HG02970 (cell line): ENCODE results near the gene UNC93A.
"Not testable (repeated sequence)": the region's sequence is repeated elsewhere in the genome, so short reads cannot be mapped to it uniquely, and the experiment has no call there.

Experiments
- ATAC-seq: cut with Tn5 transposase; IDR thresholded peaks from one replicate; pipeline ENCODE4 v1.9.1; 2021; ENCODE audit warnings: mild to moderate bottlenecking, moderate library complexity, moderate number of reproducible peaks; ENCODE audit not compliant: unreplicated experiment, low FRiP score

The UNC93A gene

GRCh38 chr6:167336844-167337630 lies 45.9 kb downstream of the UNC93A start:
- ATAC-seq, result no peak

- no peak for ATAC-seq
Measured at GRCh38 chr6:167337675-167338449, 46.7 kb downstream of the UNC93A start.

- ATAC-seq, result no peak
Measured at GRCh38 chr6:167338541-167339117, 47.5 kb downstream of the UNC93A start.

GRCh38 chr6:167341038-167341583 lies 50.0 kb downstream of the UNC93A start:
- no peak for ATAC-seq

GRCh38 chr6:167341665-167342655 lies 50.8 kb downstream of the UNC93A start:
- no peak for ATAC-seq

- no peak for ATAC-seq
Measured at GRCh38 chr6:167342879-167343610, 51.9 kb downstream of the UNC93A start.

GRCh38 chr6:167345348-167345747 lies 54.2 kb downstream of the UNC93A start:
- no peak for ATAC-seq

GRCh38 chr6:167345960-167346359 lies 54.8 kb downstream of the UNC93A start:
- no peak for ATAC-seq

- ATAC-seq, result no peak
Measured at GRCh38 chr6:167347226-167347625, 56.1 kb downstream of the UNC93A start.

GRCh38 chr6:167349631-167350274 lies 58.6 kb downstream of the UNC93A start:
- ATAC-seq, result no peak

GRCh38 chr6:167350275-167350696 lies 59.2 kb downstream of the UNC93A start:
- no peak for ATAC-seq

- peak; percentile 57 for ATAC-seq
Measured at GRCh38 chr6:167350731-167351655, 59.9 kb downstream of the UNC93A start.

- ATAC-seq, result no peak
Measured at GRCh38 chr6:167351656-167352345, 60.7 kb downstream of the UNC93A start.

- no peak for ATAC-seq
Measured at GRCh38 chr6:167356874-167357273, 65.8 kb downstream of the UNC93A start.

GRCh38 chr6:167358394-167358793 lies 67.3 kb downstream of the UNC93A start:
- not testable (repeated sequence) for ATAC-seq

GRCh38 chr6:167361170-167361569 lies 70.1 kb downstream of the UNC93A start:
- ATAC-seq, result not testable (repeated sequence)
